GM12873 (cell line): Measurements from ENCODE around the gene MECR.
A peak's percentile ranks its signal among the peaks of the same experiment; 100 is the strongest.

Experiments used
- TF ChIP-seq, protein P1 (sequence below): IDR thresholded peaks from 2 replicates; pipeline ENCODE4 v1.5.1; 2012; ENCODE audit warnings: low read depth, mild to moderate bottlenecking, moderate library complexity, low read length, control low read depth; ENCODE audit not compliant: insufficient read depth; ENCODE audit errors: missing control alignments

The MECR gene

DNA sequence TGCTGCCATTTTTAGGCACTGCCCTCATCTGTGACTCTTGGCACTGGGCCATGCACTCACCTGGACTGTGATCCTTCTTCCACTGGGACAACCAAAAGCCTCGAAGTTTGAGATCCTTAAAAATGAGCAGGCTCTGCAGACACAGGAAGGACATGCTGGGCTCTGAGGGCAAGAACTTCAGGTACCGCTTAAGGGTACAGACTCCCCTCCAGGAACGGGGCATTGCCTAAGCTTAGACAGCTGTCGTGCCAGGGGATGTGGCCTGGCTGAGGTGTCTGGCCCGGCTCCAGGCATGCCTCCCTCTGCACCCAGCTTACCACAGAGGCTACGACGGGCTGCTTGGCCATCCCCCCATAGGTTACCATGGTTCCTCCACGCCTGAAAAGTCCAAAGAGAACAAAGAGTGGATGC, 34.8 kb downstream of the MECR start:
- TF ChIP-seq, protein P1, sequence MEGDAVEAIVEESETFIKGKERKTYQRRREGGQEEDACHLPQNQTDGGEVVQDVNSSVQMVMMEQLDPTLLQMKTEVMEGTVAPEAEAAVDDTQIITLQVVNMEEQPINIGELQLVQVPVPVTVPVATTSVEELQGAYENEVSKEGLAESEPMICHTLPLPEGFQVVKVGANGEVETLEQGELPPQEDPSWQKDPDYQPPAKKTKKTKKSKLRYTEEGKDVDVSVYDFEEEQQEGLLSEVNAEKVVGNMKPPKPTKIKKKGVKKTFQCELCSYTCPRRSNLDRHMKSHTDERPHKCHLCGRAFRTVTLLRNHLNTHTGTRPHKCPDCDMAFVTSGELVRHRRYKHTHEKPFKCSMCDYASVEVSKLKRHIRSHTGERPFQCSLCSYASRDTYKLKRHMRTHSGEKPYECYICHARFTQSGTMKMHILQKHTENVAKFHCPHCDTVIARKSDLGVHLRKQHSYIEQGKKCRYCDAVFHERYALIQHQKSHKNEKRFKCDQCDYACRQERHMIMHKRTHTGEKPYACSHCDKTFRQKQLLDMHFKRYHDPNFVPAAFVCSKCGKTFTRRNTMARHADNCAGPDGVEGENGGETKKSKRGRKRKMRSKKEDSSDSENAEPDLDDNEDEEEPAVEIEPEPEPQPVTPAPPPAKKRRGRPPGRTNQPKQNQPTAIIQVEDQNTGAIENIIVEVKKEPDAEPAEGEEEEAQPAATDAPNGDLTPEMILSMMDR: no peak

DNA sequence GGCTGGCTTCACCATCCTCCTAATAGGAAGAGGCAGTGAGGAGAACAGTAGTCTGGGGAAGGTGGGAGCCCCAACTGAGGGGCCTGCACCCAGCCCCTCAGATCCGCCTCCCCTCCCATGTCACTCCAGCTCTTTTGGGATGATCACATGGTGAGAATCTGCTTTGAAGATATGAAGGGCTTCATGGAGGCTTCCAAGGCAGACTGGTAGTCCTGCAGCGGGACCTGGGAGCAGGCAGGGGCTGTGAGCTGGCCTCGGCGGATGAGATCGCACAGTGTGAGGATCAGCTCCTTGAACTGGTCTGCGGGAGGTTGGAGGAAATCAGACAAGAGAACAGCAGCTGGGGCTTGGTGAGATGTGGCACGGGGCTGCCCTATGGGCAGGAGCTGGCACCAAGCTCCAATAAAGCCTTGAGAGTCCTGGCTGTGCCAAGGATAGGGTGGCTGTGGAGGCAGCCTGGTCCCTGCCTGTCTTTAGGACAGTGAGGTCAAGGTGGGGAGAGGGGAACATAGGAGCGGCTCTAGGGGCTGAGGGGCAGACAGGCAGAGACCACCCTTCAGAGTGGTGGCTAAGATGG, 36.8 kb downstream of the MECR start:
- TF ChIP-seq, protein P1: no peak

DNA sequence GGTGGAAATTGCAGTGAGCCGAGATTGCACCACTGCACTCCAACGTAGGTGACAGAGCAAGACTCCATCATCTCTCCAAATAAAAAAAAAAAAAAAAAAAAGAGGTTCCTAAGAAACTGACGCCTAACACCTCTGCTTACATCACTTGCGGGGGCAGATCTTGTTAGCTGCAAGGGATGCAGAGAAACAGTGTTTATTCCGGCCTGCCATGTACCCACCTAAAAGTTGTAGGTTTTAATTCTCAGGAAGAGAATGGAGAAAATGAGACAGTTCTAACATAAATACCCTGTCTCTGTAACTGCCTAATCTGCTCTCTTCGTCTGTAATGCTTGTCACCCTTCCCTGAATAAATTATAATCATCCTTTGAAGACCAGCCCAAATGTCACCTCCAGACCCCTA, 40.0 kb downstream of the MECR start:
- TF ChIP-seq, protein P1: no peak

DNA sequence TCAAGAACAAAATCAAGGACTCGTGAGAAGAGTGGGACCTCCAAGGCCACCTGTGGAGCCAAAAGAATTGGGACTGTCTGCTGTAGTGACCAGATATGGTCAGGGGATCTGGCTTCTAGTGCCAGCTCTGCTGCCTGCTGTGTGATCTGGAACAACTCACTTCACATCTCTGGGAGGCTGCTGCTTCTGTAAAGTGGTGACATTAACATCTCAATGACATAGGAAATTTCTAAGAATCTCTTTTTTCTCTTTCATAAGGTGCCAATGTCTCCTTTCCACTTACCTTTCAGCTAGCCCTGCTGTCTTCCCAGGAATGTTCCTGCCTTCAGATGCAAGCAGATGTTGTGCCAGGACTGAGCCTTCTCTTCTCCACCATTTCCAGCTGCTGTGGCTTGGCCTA, 44.0 kb downstream of the MECR start:
- TF ChIP-seq, protein P1: no peak

DNA sequence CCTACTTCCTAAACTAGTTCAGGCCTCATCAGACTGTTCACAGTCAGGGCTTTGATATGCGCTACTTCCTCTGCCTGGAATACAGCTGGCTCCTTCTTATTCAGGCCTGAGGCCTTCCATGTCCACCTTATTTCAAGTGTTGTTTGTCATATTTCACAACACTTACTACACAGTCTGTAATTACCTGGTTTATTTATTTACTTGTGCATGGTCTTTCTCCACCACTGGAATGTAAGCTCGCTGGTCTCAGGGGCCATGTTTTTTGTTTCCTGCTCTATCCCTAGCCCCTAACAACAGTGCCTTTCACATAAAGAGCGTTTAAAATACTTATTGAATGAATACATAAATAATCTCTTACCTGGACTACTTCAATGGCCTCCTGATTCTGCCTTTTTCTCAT, 44.5 kb downstream of the MECR start:
- TF ChIP-seq, protein P1: no peak

DNA sequence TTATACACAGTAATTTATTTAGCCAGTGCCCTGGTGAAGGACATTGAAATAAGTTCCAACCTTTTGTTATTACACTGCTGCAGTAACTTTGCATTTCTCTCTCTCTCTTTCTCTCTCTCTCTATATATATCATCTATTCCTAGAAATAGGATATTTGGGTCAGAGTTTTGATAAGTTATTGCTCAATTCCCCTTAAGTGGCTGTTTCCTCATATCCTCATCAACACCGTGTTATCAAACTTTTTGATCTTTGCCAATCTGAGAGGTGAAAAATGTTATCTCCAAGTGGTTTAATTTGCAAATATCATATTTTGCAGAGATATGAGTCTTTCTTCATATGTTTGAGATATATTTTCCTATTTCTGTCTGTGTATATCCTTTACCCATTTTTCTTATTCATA, 47.4 kb downstream of the MECR start:
- TF ChIP-seq, protein P1: no peak

DNA sequence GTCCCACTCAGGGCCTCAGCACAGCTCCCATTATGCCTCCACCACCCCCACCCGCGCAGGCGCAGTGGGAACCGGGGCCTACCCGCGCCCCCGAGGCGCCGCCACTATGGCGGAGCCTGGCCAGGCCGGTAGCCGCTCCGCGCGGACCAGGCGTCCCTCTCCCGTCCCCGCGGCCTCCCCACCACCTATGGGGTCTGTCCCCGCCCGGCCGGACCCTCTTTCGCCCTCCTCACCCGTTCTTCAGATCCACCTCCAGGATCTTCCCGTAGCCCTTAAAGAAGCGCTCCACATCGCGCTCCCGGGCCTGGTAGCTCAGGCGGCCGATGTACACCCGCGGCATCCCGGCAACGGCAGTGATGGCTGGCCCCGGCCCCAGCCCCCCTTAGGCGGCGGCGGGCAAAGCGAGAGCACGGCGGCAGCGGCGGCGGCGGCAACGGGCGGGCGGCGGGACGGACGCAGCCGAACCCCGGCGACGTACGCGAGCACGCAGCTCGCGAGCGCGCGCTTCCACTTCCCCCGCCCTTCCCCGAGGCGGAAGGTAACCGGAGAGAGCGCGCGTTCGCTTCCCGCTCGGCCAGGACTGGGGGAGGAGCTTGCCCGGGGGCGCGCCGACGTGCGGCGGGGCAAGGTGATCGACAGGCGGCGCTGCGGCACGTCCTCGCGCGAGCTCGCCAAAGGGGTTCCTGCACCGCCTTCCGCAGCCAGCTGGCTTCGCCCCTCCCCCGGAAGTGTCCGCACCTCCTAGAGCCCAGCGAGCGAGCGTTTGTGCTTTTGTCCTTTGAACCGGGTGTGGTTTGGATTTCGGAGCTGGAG, 49.1 kb downstream of the MECR start, which contains the start of gene SRSF4:
Gene SRSF4 (minus strand): TSS at position 488 of the 813 bp plus-strand sequence. CDS start 148 bp downstream, at position 340.
- TF ChIP-seq, protein P1: peak; percentile 69
